T-cell (primary cell): ENCODE data around the gene FIGNL2. TPM values are rescaled to one million over a fixed set of nuclear protein-coding genes. Genes with fewer than 3 reads are reported as not detected.

Source experiments
- ATAC-seq, 4 experiments: fragments of 200-7000 bp in 3 of 4; fragments of 150-1000 bp in 1 of 4; cut with Tn5 transposase; replicated peaks in 1 of 4; 1 replicate in 3 of 4; 2 replicates in 1 of 4; pipeline ENCODE4 v1.10.0; 2021; ENCODE audit warnings: moderate library complexity in 3 of 4, mild to moderate bottlenecking in 2 of 4, moderate number of reproducible peaks in 1 of 4
- CTCF ChIA-PET, 2 donors: fragments of 300-600 bp; sonication (Branson Sonifier 250); formaldehyde crosslinking; loops; one replicate each; lab custom pipeline; 2022; ENCODE audit warnings: antibody characterized with exemption in 2 of 2; lab: Charles Lee
- POLR2A ChIA-PET, 2 donors: fragments of 300-600 bp; sonication (Branson Sonifier 250); formaldehyde crosslinking; loops; one replicate each; lab custom pipeline; 2022; ENCODE audit warnings: antibody characterized with exemption in 2 of 2; lab: Charles Lee
- DNase-seq, 35 experiments: peaks; one replicate each; pipeline versions ENCODE4 v3.0.0 to v3.0.0-alpha.2; 2013 to 2023
- H3K27ac ChIP-seq: one replicate; pipeline ENCODE4 v1.5.1; 2013; ENCODE audit warnings: low read length
- H3K27me3 ChIP-seq, 2 experiments: replicated peaks in 1 of 2; 1 replicate in 1 of 2; 2 replicates in 1 of 2; pipeline versions ENCODE4 v1.6.1 to v1.7.0; 2013; ENCODE audit warnings: low read length in 1 of 2, mixed read lengths in 1 of 2; ENCODE audit not compliant: control insufficient read depth in 2 of 2, insufficient read depth in 2 of 2; ENCODE audit errors: extremely low read depth in 1 of 2
- H3K36me3 ChIP-seq, 2 donors: 1 replicate in 1 of 2; 2 replicates in 1 of 2; pipeline versions ENCODE4 v1.6.1 to v1.7.0; 2013; ENCODE audit warnings: low read length in 1 of 2; ENCODE audit not compliant: control insufficient read depth in 2 of 2, insufficient read depth in 1 of 2; ENCODE audit errors: extremely low read depth in 1 of 2
- H3K4me1 ChIP-seq, 2 experiments: 1 replicate in 1 of 2; 2 replicates in 1 of 2; pipeline versions ENCODE4 v1.6.1 to v1.7.0; 2013; ENCODE audit warnings: low read length in 2 of 2, mixed read lengths in 1 of 2; ENCODE audit not compliant: insufficient read depth in 2 of 2, control insufficient read depth in 1 of 2; ENCODE audit errors: extremely low read depth in 1 of 2
- H3K4me3 ChIP-seq, 2 donors: 1 replicate in 1 of 2; 2 replicates in 1 of 2; pipeline versions ENCODE4 v1.5.1 to v1.7.0; 2013; ENCODE audit warnings: mild to moderate bottlenecking in 2 of 2, low read length in 1 of 2, moderate library complexity in 1 of 2; ENCODE audit not compliant: control insufficient read depth in 1 of 2; ENCODE audit errors: extremely low read depth in 1 of 2
- H3K9me3 ChIP-seq: 2 replicates; pipeline ENCODE4 v1.7.0; 2013
- H3K27ac Mint-ChIP-seq, 2 donors: one replicate each; pipeline ENCODE4 v1.8.0; 2020 to 2021; ENCODE audit warnings: mild to moderate bottlenecking in 2 of 2, mixed read lengths in 2 of 2
- H3K27me3 Mint-ChIP-seq, 2 donors: one replicate each; pipeline ENCODE4 v1.8.0; 2021 to 2022; ENCODE audit warnings: mixed read lengths in 2 of 2
- H3K36me3 Mint-ChIP-seq: one replicate; pipeline ENCODE4 v1.8.0; 2021; ENCODE audit warnings: mixed read lengths
- H3K4me1 Mint-ChIP-seq, 3 donors: one replicate each; pipeline ENCODE4 v1.8.0; 2020 to 2022; ENCODE audit warnings: mixed read lengths in 3 of 3, mild to moderate bottlenecking in 1 of 3
- H3K4me3 Mint-ChIP-seq, 3 donors: one replicate each; pipeline ENCODE4 v1.8.0; 2020 to 2022; ENCODE audit warnings: mild to moderate bottlenecking in 3 of 3, mixed read lengths in 3 of 3, moderate library complexity in 3 of 3
- H3K9me3 Mint-ChIP-seq, 3 donors: one replicate each; pipeline ENCODE4 v1.8.0; 2020 to 2022; ENCODE audit warnings: mixed read lengths in 3 of 3
- WGBS: methylation state at CpG from one replicate; pipeline ENCODE4 v1.1.5; 2013; ENCODE audit warnings: missing lambda C conversion rate; ENCODE audit not compliant: insufficient coverage; 5-methylcytosine and 5-hydroxymethylcytosine counted together
- total RNA-seq, 35 experiments: library from RNA in 6 of 35; stranded (reverse) in 6 of 35; fragments of 120-200 nt in 1 of 35; gene quantifications; one replicate each; pipeline versions ENCODE4 v1.2.1 to v1.2.4 and lab custom pipeline; 2013 to 2026

Gene FIGNL2
- total RNA-seq, 5 donors from 2014 or later (not counting 1 experiment from before 2014, with no cell fraction given) = 1.3 to 2.0 (median 1.6) TPM

- CTCF ChIA-PET = interaction anchor here in 1 of 2 donors (0.7 kb wide), 1 partner anchor 1924 kb away, joined by 6 read pairs; no protein-coding TSS in a partner anchor
- Mint-ChIP-seq H3K27me3 (peaks cover 0 to 3% of the 10 kb centered on the region in 2 donors), H3K4me3 (no peak overlapping the region), H3K36me3 (no peaks in the 10 kb centered on the region), H3K9me3 (peaks cover 0 to 2% (median 0%) of the 10 kb centered on the region in 3 donors), H3K27ac (no peak overlapping the region), H3K4me1 (peaks cover 0 to under 1% (median 0%) of the 10 kb centered on the region in 3 donors)
- Histone ChIP-seq H3K27ac (no peak overlapping the region), H3K27me3 (peaks cover 0 to 5% of the 10 kb centered on the region in 2 experiments), H3K9me3 (no peaks in the 10 kb centered on the region), H3K4me1 (no peaks in the 10 kb centered on the region), H3K4me3 (no peak overlapping the region), H3K36me3 (no peaks in the 10 kb centered on the region)
- ATAC-seq (no peak), DNase-seq (no peak)
- 88% methylated on average over 2 of the region's 3 CpGs for WGBS
- POLR2A ChIA-PET = no interaction called here
Observed at GRCh38 chr12:51879102-51879501, 30.6 kb upstream of the FIGNL2 start.

- DNase-seq = no peak
- peaks cover 0 to 35% of the 10 kb centered on the region in 2 experiments for H3K27me3 ChIP-seq
- H3K4me1 ChIP-seq = peaks cover 0 to 3% of the 10 kb centered on the region in 2 experiments
- no peaks in the 10 kb centered on the region for H3K9me3 ChIP-seq
- 81% methylated on average over 4 of the region's 4 CpGs for WGBS
- no peaks in the 10 kb centered on the region for H3K36me3 ChIP-seq
- Mint-ChIP-seq H3K36me3 (no peaks in the 10 kb centered on the region), H3K27me3 (peaks cover 15 to 28% of the 10 kb centered on the region in 2 donors), H3K27ac (no peak overlapping the region), H3K4me3 (no peak overlapping the region), H3K9me3 (no peaks in the 10 kb centered on the region), H3K4me1 (peaks cover 0 to 6% (median 1%) of the 10 kb centered on the region in 3 donors)
- no peak overlapping the region for H3K4me3 ChIP-seq
- H3K27ac ChIP-seq = no peak overlapping the region
- ChIA-PET POLR2A (no interaction called here), CTCF (interaction anchor here (0.5 to 2.5 kb wide), 4 partner anchors 11 to 57 kb away, joined by 3 to 10 read pairs (median 6); no protein-coding TSS in a partner anchor)
- no peak for ATAC-seq
Observed at GRCh38 chr12:51874486-51874885, 26.0 kb upstream of the FIGNL2 start.

- H3K27ac ChIP-seq = no peak overlapping the region
- no peaks in the 10 kb centered on the region for H3K9me3 Mint-ChIP-seq
- H3K4me3 Mint-ChIP-seq = no peak overlapping the region
- H3K27me3 ChIP-seq = peaks cover 0 to 39% of the 10 kb centered on the region in 2 experiments
- ChIA-PET CTCF (interaction anchor here (2.4 to 2.5 kb wide), 2 partner anchors 10 to 12 kb away, joined by 7 to 10 read pairs; no protein-coding TSS in a partner anchor), POLR2A (no interaction called here)
- H3K36me3 Mint-ChIP-seq = no peaks in the 10 kb centered on the region
- H3K4me1 ChIP-seq = peaks cover 0 to 8% of the 10 kb centered on the region in 2 experiments
- H3K27ac Mint-ChIP-seq = no peak overlapping the region
- no peak overlapping the region for H3K4me3 ChIP-seq
- H3K4me1 Mint-ChIP-seq = peaks cover 0 to 7% (median 1%) of the 10 kb centered on the region in 3 donors
- DNase-seq (no peak), ATAC-seq (no peak)
- no peaks in the 10 kb centered on the region for H3K9me3 ChIP-seq
- WGBS = 88% methylated on average over 4 of the region's 8 CpGs
- H3K36me3 ChIP-seq = no peaks in the 10 kb centered on the region
- peaks cover 15 to 26% of the 10 kb centered on the region in 2 donors for H3K27me3 Mint-ChIP-seq
Observed at GRCh38 chr12:51874000-51874399, 25.5 kb upstream of the FIGNL2 start.

- ChIA-PET POLR2A (interaction anchor here in 1 of 2 donors (0.5 kb wide), 1 partner anchor 393 kb away, joined by 12 read pairs; no protein-coding TSS in a partner anchor), CTCF (interaction anchor here (1.2 to 2.5 kb wide), 3 partner anchors 10 to 107 kb away, joined by 3 to 10 read pairs (median 7); no protein-coding TSS in a partner anchor)
- H3K4me1 ChIP-seq = peaks cover 0 to 14% of the 10 kb centered on the region in 2 experiments
- peaks cover 0 to 45% of the 10 kb centered on the region in 2 experiments for H3K27me3 ChIP-seq
- no peak overlapping the region for H3K4me3 ChIP-seq
- H3K4me1 Mint-ChIP-seq = peaks cover 0 to 11% (median 6%) of the 10 kb centered on the region in 3 donors
- no peaks in the 10 kb centered on the region for H3K36me3 ChIP-seq
- ATAC-seq (no peak), DNase-seq (no peak)
- H3K4me3 Mint-ChIP-seq = no peak overlapping the region
- 94% methylated on average over 3 of the region's 8 CpGs for WGBS
- H3K9me3 ChIP-seq = no peaks in the 10 kb centered on the region
- H3K36me3 Mint-ChIP-seq = no peaks in the 10 kb centered on the region
- H3K27ac ChIP-seq = no peak overlapping the region
- peaks cover 20 to 32% of the 10 kb centered on the region in 2 donors for H3K27me3 Mint-ChIP-seq
- H3K27ac Mint-ChIP-seq = no peak overlapping the region
- H3K9me3 Mint-ChIP-seq = no peaks in the 10 kb centered on the region
Observed at GRCh38 chr12:51873251-51873994, 24.9 kb upstream of the FIGNL2 start.

GRCh38 chr12:51872689-51872981, 24.1 kb upstream of the FIGNL2 start:
- POLR2A ChIA-PET = no interaction called here
- Mint-ChIP-seq H3K36me3 (no peaks in the 10 kb centered on the region), H3K4me3 (no peak overlapping the region), H3K9me3 (no peaks in the 10 kb centered on the region), H3K27ac (no peak overlapping the region), H3K4me1 (peaks cover 0 to 17% (median 9%) of the 10 kb centered on the region in 3 donors), H3K27me3 (peaks cover 26 to 37% of the 10 kb centered on the region in 2 donors)
- no peaks in the 10 kb centered on the region for H3K36me3 ChIP-seq
- peaks cover 0 to 53% of the 10 kb centered on the region in 2 experiments for H3K27me3 ChIP-seq
- H3K27ac ChIP-seq = no peak overlapping the region
- no CpG with 5 or more reads among the region's 3 CpGs for WGBS
- no peak overlapping the region for H3K4me3 ChIP-seq
- ATAC-seq = no peak
- peaks cover 0 to 14% of the 10 kb centered on the region in 2 experiments for H3K4me1 ChIP-seq
- no peaks in the 10 kb centered on the region for H3K9me3 ChIP-seq
- CTCF ChIA-PET = interaction anchor here (1.2 to 2.5 kb wide), 2 partner anchors 14 to 108 kb away, joined by 3 to 7 read pairs; no protein-coding TSS in a partner anchor
- DNase-seq = no peak

- Histone ChIP-seq H3K36me3 (no peaks in the 10 kb centered on the region), H3K4me3 (no peak overlapping the region), H3K4me1 (peaks cover 0 to 14% of the 10 kb centered on the region in 2 experiments), H3K9me3 (no peaks in the 10 kb centered on the region), H3K27ac (no peak overlapping the region), H3K27me3 (peaks cover 0 to 56% of the 10 kb centered on the region in 2 experiments)
- ChIA-PET POLR2A (no interaction called here), CTCF (interaction anchor here in 1 of 2 donors (1.0 to 1.2 kb wide), 2 partner anchors 52 to 109 kb away, joined by 3 read pairs; no protein-coding TSS in a partner anchor)
- no peaks in the 10 kb centered on the region for H3K36me3 Mint-ChIP-seq
- H3K4me3 Mint-ChIP-seq = no peak overlapping the region
- peaks cover 31 to 43% of the 10 kb centered on the region in 2 donors for H3K27me3 Mint-ChIP-seq
- WGBS = 80% methylated on average over 2 of the region's 17 CpGs
- ATAC-seq (no peak), DNase-seq (peak in 1 of 35 experiments; percentile 5)
- no peak overlapping the region for H3K27ac Mint-ChIP-seq
- H3K9me3 Mint-ChIP-seq = no peaks in the 10 kb centered on the region
- H3K4me1 Mint-ChIP-seq = peaks cover 0 to 17% (median 9%) of the 10 kb centered on the region in 3 donors
Observed at GRCh38 chr12:51871918-51872688, 23.6 kb upstream of the FIGNL2 start.
